GM12878 (cell line): Measurements from ENCODE around the gene RGN. TPM values are rescaled to one million over a fixed set of nuclear protein-coding genes. Genes with fewer than 3 reads are reported as not detected.

Experiments used
- ATAC-seq: fragments of 200-7000 bp; cut with Tn5 transposase; 3 replicates; pipeline ENCODE4 v1.9.1; 2020; ENCODE audit warnings: mild to moderate bottlenecking, moderate library complexity
- BruUV-seq: library from RNA; stranded (reverse); fragments of 400-500 nt; replicated peaks from 2 replicates; lab custom pipeline; 2021; lab: Mats Ljungman, UMichigan
- CTCF ChIA-PET: fragments of 300-600 bp; sonication (Branson Sonifier 250); formaldehyde crosslinking; extraction: SDS; loops from one replicate; lab custom pipeline; 2021; ENCODE audit warnings: inconsistent platforms; lab: Yijun Ruan, JAX
- POLR2A ChIA-PET: fragments of 350-600 bp; formaldehyde crosslinking; extraction: SDS; loops from one replicate; lab custom pipeline; 2021; ENCODE audit warnings: inconsistent platforms; lab: Charles Lee
- RAD21 ChIA-PET: fragments of 300-600 bp; sonication (Branson Sonifier 250); formaldehyde crosslinking; loops from one replicate; lab custom pipeline; 2023; ENCODE audit warnings: antibody characterized with exemption; ENCODE audit not compliant: unreplicated experiment; lab: Charles Lee
- SMC1A ChIA-PET: fragments of 300-600 bp; sonication (Branson Sonifier 250); formaldehyde crosslinking; loops from one replicate; lab custom pipeline; 2023; ENCODE audit not compliant: unreplicated experiment, uncharacterized antibody; lab: Charles Lee
- DNase-seq: peaks from one replicate; pipeline ENCODE4 v3.0.0-alpha.2; 2011; ENCODE audit warnings: low read depth, low spot score
- FAIRE-seq: peaks from 3 replicates; lab custom pipeline; 2011; peaks lifted over from hg19 to GRCh38; lab: Jason Lieb, UNC
- H2AFZ ChIP-seq: 2 replicates; pipeline ENCODE4 v1.6.0; 2011; ENCODE audit warnings: low read depth, low read length, control low read depth; ENCODE audit not compliant: control insufficient read depth
- H3K27ac ChIP-seq: 2 replicates; pipeline ENCODE4 v1.5.1; 2011; ENCODE audit warnings: control low read depth; ENCODE audit not compliant: control insufficient read depth, insufficient read depth
- H3K27me3 ChIP-seq, 2 experiments: replicated peaks in 1 of 2; 2 replicates each; pipeline versions ENCODE4 v1.6.0 to v1.6.1; 2011; ENCODE audit warnings: low read length in 1 of 2; ENCODE audit not compliant: control insufficient read depth in 2 of 2, insufficient read depth in 2 of 2
- H3K36me3 ChIP-seq, 2 experiments: 2 replicates each; pipeline ENCODE4 v1.5.1; 2011; ENCODE audit warnings: low read length in 1 of 2; ENCODE audit not compliant: control insufficient read depth in 2 of 2, insufficient read depth in 2 of 2
- H3K4me1 ChIP-seq: 2 replicates; pipeline ENCODE4 v1.6.1; 2011; ENCODE audit warnings: mild to moderate bottlenecking, low read length, moderate library complexity, mixed read lengths; ENCODE audit not compliant: control insufficient read depth, insufficient read depth
- H3K4me2 ChIP-seq: 2 replicates; pipeline ENCODE4 v1.6.0; 2011; ENCODE audit warnings: control low read depth; ENCODE audit not compliant: control insufficient read depth, insufficient read depth
- H3K4me3 ChIP-seq: fragments of 200-600 bp; sonication (generic); 2 replicates; pipeline ENCODE4 v1.5.1; 2016
- H3K79me2 ChIP-seq: 2 replicates; pipeline ENCODE4 v1.6.0; 2011; ENCODE audit warnings: low read length; ENCODE audit not compliant: control insufficient read depth, insufficient read depth
- H3K9ac ChIP-seq: 2 replicates; pipeline ENCODE4 v1.8.0; 2011; ENCODE audit warnings: low read length, control low read depth, mixed read lengths; ENCODE audit not compliant: control insufficient read depth, insufficient read depth
- H3K9me3 ChIP-seq: replicated peaks from 3 replicates; pipeline ENCODE4 v1.5.1; 2011; ENCODE audit warnings: mild to moderate bottlenecking, low read length; ENCODE audit not compliant: control insufficient read depth, insufficient read depth
- H4K20me1 ChIP-seq: 2 replicates; pipeline ENCODE4 v1.6.0; 2011; ENCODE audit not compliant: control insufficient read depth, insufficient read depth
- ASH2L ChIP-seq: fragments of 300-600, 200-600 bp; sonication (generic); IDR thresholded peaks from 2 replicates; pipeline ENCODE4 v1.6.1; 2017; ENCODE audit warnings: low read depth, mild to moderate bottlenecking, borderline replicate concordance
- BACH1 ChIP-seq: fragments of 450-650 bp; IDR thresholded peaks from 2 replicates; pipeline ENCODE4 v1.6.1; 2017; ENCODE audit warnings: mild to moderate bottlenecking, borderline replicate concordance
- E4F1 ChIP-seq: fragments of 450-650 bp; IDR thresholded peaks from 2 replicates; pipeline ENCODE4 v1.6.1; 2018; ENCODE audit warnings: borderline replicate concordance, mild to moderate bottlenecking; ENCODE audit not compliant: partially characterized antibody
- ELK1 ChIP-seq: IDR thresholded peaks from 2 replicates; pipeline ENCODE4 v1.6.1; 2012; ENCODE audit warnings: low read depth, low read length, improper control_type of control experiment
- HDGF ChIP-seq: fragments of 450-650 bp; IDR thresholded peaks from 2 replicates; pipeline ENCODE4 v1.6.1; 2016; ENCODE audit warnings: antibody characterized with exemption
- NFIC ChIP-seq: IDR thresholded peaks from 2 replicates; pipeline ENCODE4 v1.6.1; 2012; ENCODE audit warnings: low read depth, mild to moderate bottlenecking, inconsistent platforms, low read length, moderate library complexity
- NKRF ChIP-seq: fragments of 450-650 bp; conservative IDR thresholded peaks from 2 replicates; pipeline ENCODE4 v1.6.1; 2017; ENCODE audit warnings: mild to moderate bottlenecking, moderate library complexity
- PAX5 ChIP-seq: IDR thresholded peaks from 2 replicates; pipeline ENCODE4 v1.6.1; 2011; ENCODE audit warnings: low read depth, low read length, borderline replicate concordance
- PKNOX1 ChIP-seq: fragments of 450-650 bp; IDR thresholded peaks from 2 replicates; pipeline ENCODE4 v1.6.1; 2016; ENCODE audit warnings: mild to moderate bottlenecking
- RUNX3 ChIP-seq: IDR thresholded peaks from 2 replicates; pipeline ENCODE4 v1.6.1; 2012; ENCODE audit warnings: low read length, inconsistent platforms
- SIX5 ChIP-seq: IDR thresholded peaks from 2 replicates; pipeline ENCODE4 v1.6.1; 2011; ENCODE audit warnings: mild to moderate bottlenecking, low read depth, low read length, moderate library complexity; ENCODE audit not compliant: severe bottlenecking
- SREBF2 ChIP-seq: IDR thresholded peaks from 2 replicates; pipeline ENCODE4 v1.6.1; 2012; ENCODE audit warnings: mild to moderate bottlenecking, low read length
- ZBTB11 ChIP-seq: fragments of 450-650 bp; formaldehyde crosslinking; IDR thresholded peaks from 2 replicates; pipeline ENCODE4 v1.5.0; 2022; ENCODE audit warnings: mild to moderate bottlenecking, missing genetic modification characterization
- WGBS: methylation state at CpG from one replicate; pipeline ENCODE4 v1.1.6; 2016; ENCODE audit warnings: low lambda C conversion rate; ENCODE audit not compliant: insufficient replicate concordance, insufficient coverage; ENCODE audit errors: missing lambda C conversion rate; 5-methylcytosine and 5-hydroxymethylcytosine counted together
- in situ Hi-C: fragments of 300-500 bp; cut with MboI; formaldehyde crosslinking; loops from 9 replicates; pipeline ENCODE4 v1.14.3; 2018; ENCODE audit warnings: mixed read lengths
- intact Hi-C: fragments of 100-400 bp; cut with micrococcal nuclease; formaldehyde crosslinking; loops from one replicate; pipeline ENCODE4 v1.14.2; 2022; ENCODE audit not compliant: unreplicated experiment
- polyA plus RNA-seq, 11 experiments: library from polyadenylated mRNA; depleted of rRNA in 4 of 11; unstranded in 6 of 11; stranded (reverse) in 5 of 11; fragments of >200 nt; fragmentation: Nextera tagmentation in 4 of 11; fragmentation: Illumina TruSeq in 1 of 11; extraction: Ambion mirVana in 4 of 11; extraction: Trizol in 1 of 11; gene quantifications; 1 replicate in 1 of 11; 2 replicates in 10 of 11; pipeline versions ENCODE4 v1.2.1 to v1.2.3, GENCODE V29; 2011 to 2016; ENCODE audit warnings: inconsistent platforms in 2 of 11, missing spikeins in 2 of 11, low read depth in 1 of 11
- total RNA-seq, 4 experiments: library from RNA; depleted of rRNA in 3 of 4; stranded (reverse); fragments of >200 nt in 3 of 4; fragmentation: Illumina TruSeq in 1 of 4; extraction: Trizol in 1 of 4; gene quantifications; 2 replicates each; pipeline versions ENCODE4 v1.2.1 to v1.2.3, GENCODE V29; 2013 to 2021

Gene RGN
- total and polyA plus RNA-seq, 10 of the 15 experiments (the other 5 are each of a cell fraction or from before 2014, with no cell fraction given), result 0.15 TPM; not detected in 9

- in situ Hi-C loops, result no loop called here
- FAIRE-seq, result peak; percentile 54
- POLR2A ChIA-PET, result no interaction called here
- TF ChIP-seq E4F1 (no peak), BACH1 (no peak), PAX5 (no peak), ELK1 (no peak), NKRF (no peak), SREBF2 (no peak), SIX5 (no peak), ASH2L (no peak), RUNX3 (peak; percentile 69), PKNOX1 (peak; percentile 49; the same call in 1 of the 2 replicates), NFIC (no peak), ZBTB11 (CRISPR knock-in tag) (no peak), HDGF (no peak)
Measured at GRCh38 chrX:47091149-47091775, 13.0 kb downstream of the RGN start.

More at GRCh38 chrX:47091149-47091775, 13.0 kb downstream of the RGN start:
- RAD21 ChIA-PET, result interaction anchor here (0.5 to 0.9 kb wide), 3 partner anchors 28 to 1417 kb away, joined by 3 read pairs; partner anchors contain the start of gene RBM10
- no peaks in the 10 kb centered on the region for H4K20me1 ChIP-seq
- H2AFZ ChIP-seq, result no peak overlapping the region
- no peak overlapping the region for H3K9ac ChIP-seq
- WGBS, result 18% methylated on average over 4 of the region's 4 CpGs
- no TSS peak for BruUV-seq
- no peak overlapping the region for H3K4me3 ChIP-seq
- ATAC-seq (peak; percentile 91), DNase-seq (peak; percentile 31)
- no peaks in the 10 kb centered on the region for H3K79me2 ChIP-seq
- no peaks in the 10 kb centered on the region for H3K9me3 ChIP-seq
- no peaks in the 10 kb centered on the region for H3K4me1 ChIP-seq
- H3K27ac ChIP-seq, result no peak overlapping the region
- SMC1A ChIA-PET, result interaction anchor here (1.1 to 2.2 kb wide), 3 partner anchors 37 to 187 kb away, joined by 4 to 6 read pairs (median 4); no protein-coding TSS in a partner anchor
- no peaks in the 10 kb centered on the region for H3K27me3 ChIP-seq
- intact Hi-C loops, result loop anchor here (5.0 to 10.0 kb wide), 3 partner anchors 189 to 334 kb away; partner anchors contain the start of gene SLC9A7
- H3K36me3 ChIP-seq, result no peaks in the 10 kb centered on the region
- no peak overlapping the region for H3K4me2 ChIP-seq
- CTCF ChIA-PET, result interaction anchor here (0.7 to 2.3 kb wide), 5 partner anchors 38 to 331 kb away, joined by 3 to 8 read pairs (median 5); no protein-coding TSS in a partner anchor
